ENCODE results near the gene CCDC70.
"Not testable (repeated sequence)": the region's sequence is repeated elsewhere in the genome, so short reads cannot be mapped to it uniquely, and the experiment has no call there.

CCDC70 gene

DNA sequence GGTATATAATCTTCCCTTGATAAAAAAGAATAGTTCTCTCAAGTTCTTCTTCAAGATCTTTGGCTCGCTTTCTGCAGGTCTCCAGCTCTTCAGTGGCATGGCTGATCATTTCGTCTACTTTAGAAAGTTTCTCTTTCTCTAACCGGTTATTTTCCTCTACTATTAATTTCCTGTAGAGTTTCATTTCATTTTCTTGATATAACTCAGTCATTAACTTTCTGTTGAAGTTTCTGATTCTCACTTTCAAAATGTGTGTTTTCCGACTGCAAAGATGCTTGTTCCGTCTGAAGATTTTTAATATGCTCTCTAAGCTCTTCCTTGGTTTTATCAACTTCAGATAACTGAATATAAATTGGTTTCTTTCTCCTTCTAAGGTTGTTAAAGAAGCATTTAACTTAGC is 47.5 kb downstream of the CCDC70 start:
- not testable (repeated sequence) for DNase-seq (ENCODE audit: low spot score)

DNA sequence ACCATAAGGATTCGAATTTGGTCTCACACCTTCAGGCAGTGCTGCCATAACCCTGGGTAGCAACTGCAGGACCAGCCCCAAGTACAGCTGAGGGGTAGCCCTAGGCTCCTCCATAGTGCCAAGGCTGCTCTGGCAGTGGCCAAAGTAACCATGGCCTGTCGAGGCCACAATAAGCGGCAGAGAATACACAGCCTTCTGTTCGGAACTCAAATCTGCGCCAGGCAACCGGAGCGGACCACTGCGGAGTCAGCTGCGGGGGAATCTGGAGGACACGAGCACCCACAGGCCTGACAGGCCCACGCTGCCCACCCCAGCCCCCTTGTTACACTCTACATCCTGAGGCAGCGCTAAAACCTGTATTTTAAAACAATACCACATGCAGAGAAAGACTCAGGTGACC is 48.7 kb downstream of the CCDC70 start:
- DNase-seq (ENCODE audit: low spot score) = no peak

DNA sequence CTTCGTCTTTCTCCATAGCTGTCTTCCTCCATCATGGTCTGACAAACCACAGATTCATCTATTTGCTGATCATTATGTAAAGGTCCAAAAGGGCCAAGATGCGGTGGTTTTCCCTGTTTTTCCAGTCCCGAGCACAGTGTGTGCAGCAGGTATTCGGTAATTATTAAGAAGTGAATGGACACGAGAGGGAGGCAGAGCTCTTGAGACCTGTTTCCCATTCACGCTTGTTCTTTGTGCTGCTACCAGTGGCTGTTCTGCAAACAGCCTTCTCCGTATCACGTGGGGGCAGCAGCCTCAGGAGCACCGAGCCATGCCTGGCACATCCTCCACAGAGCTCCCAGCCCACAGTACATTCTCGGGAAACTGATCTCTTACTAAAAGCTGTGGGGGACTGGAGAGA is 50.3 kb downstream of the CCDC70 start:
- no peak for DNase-seq (ENCODE audit: low spot score)

DNA sequence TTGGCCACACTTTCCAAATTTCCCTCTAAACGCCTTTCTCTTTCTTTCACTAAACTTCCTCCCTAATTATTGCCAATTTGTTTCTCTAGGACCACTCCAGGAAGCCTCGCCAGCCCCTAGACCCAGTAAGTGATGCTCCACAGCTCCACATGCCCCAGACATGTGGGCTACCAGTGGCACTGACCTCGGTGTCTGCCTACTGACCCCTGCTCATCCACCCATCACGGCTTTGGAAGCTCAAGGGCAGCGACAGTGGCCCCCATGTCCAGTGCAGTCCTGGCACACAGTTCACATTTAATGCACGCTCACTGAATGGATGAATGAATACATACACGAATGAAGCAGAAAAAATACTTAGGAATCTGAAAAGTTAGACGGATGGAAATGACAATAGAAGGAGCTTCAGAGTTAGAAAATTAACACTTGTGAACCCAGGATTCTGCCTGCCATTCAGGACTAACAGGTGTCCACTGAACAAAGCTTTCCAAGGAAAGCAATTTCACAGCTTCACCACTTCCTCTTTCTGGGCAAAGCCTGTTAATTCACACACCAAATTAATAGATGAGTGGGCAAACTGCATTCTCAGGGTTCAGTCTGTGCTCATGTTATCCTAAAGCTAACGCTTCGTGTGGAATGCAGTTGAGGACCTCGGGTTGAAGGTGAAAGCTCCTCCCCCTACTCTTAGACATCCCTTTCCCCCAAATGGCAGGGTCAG is 50.9 kb downstream of the CCDC70 start:
- DNase-seq (ENCODE audit: low spot score) = no peak

DNA sequence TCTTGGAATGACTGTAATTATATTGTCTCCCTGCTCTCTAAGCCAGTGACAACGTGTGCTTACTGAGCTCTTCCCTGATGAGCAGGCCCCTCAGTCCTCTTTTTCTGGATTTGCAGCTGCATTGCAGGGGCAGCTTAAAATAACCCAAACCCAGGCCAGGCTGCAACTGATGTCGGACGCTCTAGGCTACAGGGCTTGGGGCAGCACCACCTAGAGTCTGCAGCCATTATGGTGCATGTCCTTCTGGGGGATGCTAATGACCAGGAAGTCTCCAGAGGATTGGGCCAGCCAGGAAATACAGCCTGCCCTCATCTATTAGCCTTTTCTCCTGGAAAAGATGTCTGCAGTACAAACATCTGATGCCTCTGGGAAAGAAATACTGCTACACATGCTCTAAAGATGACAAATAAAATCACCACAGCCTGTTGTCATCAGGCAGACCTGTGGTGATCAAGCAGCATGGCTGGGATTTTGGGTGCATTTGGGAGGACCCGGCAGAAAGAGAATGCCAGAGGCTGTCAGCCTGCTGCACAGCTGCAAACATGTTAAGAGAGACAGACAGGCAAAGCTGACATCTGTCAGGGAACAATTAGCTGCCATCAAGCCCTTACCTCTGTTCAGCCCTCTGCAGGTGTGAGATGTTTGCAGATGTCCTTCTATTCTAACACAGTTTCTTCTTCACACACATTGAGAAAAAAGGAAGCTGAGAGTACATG is 51.8 kb downstream of the CCDC70 start:
- no peak for DNase-seq (ENCODE audit: low spot score)

DNA sequence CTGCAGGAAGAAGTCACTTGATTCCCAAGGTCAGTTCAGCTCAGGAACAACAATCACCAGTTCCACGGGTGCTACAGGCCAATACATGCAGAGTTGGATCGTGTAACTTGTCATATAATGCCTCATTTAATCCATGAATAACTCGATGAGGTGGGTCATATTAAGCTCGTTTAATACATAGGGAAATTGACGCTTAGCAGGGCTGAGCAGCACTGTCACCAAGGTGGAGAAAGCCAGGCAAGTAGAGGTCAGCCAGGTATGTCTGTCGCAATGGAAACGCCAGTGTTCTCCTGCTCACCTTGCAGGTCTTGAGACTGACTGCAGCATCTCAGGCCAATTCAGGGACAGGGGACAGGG is 52.3 kb downstream of the CCDC70 start:
- no peak for DNase-seq (ENCODE audit: low spot score)

All from AG08395 (cell line).